GM20000 (cell line): ENCODE measurements around the gene MUC20.

Source experiments
- DNase-seq: peaks from one replicate; pipeline ENCODE4 v3.0.0; 2012; ENCODE audit warnings: low spot score
- TF ChIP-seq, protein P1 (sequence below): IDR thresholded peaks from 2 replicates; pipeline ENCODE4 v1.5.1; 2012; ENCODE audit warnings: mild to moderate bottlenecking, control low read depth; ENCODE audit errors: extremely low read depth, missing control alignments

The MUC20 gene

DNA sequence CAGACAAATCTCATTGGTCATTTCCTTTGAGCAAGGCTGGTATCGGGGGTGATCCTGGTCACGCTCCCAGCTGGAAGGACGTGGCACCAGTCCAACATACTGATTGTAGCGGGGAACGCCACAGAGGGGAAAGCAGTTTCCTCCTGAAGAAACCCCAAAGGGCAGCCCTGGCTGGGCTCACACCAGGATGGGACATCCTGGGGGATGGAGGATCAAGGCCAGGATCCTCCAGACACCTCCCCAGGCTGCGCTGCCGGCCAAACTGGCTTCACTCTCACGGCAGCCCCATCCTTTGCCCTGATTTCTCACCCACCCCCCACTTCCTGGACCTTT lies 36.6 kb downstream of the MUC20 start:
- TF ChIP-seq, protein P1, sequence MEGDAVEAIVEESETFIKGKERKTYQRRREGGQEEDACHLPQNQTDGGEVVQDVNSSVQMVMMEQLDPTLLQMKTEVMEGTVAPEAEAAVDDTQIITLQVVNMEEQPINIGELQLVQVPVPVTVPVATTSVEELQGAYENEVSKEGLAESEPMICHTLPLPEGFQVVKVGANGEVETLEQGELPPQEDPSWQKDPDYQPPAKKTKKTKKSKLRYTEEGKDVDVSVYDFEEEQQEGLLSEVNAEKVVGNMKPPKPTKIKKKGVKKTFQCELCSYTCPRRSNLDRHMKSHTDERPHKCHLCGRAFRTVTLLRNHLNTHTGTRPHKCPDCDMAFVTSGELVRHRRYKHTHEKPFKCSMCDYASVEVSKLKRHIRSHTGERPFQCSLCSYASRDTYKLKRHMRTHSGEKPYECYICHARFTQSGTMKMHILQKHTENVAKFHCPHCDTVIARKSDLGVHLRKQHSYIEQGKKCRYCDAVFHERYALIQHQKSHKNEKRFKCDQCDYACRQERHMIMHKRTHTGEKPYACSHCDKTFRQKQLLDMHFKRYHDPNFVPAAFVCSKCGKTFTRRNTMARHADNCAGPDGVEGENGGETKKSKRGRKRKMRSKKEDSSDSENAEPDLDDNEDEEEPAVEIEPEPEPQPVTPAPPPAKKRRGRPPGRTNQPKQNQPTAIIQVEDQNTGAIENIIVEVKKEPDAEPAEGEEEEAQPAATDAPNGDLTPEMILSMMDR = no peak
- no peak for DNase-seq

DNA sequence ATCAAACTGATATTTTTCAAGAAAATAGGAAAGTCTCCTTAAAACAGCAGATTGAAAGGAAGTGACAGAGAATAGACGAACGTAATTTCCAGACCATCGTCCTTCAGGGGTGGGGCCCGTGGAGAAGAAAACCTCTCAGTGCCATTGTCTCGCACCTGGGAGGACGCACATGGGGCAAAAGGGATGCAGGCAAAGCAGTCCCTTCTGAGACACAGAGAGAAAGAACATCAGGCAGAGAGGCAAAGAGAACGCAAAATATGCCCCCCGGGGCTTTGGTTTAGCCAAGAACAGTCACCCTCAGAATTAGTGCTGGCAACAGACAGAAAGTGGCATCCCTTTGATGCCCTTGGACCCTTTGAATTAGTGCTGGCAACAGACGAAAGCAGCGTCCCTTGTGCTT lies 37.0 kb downstream of the MUC20 start:
- no peak for DNase-seq
- TF ChIP-seq, protein P1 = no peak

DNA sequence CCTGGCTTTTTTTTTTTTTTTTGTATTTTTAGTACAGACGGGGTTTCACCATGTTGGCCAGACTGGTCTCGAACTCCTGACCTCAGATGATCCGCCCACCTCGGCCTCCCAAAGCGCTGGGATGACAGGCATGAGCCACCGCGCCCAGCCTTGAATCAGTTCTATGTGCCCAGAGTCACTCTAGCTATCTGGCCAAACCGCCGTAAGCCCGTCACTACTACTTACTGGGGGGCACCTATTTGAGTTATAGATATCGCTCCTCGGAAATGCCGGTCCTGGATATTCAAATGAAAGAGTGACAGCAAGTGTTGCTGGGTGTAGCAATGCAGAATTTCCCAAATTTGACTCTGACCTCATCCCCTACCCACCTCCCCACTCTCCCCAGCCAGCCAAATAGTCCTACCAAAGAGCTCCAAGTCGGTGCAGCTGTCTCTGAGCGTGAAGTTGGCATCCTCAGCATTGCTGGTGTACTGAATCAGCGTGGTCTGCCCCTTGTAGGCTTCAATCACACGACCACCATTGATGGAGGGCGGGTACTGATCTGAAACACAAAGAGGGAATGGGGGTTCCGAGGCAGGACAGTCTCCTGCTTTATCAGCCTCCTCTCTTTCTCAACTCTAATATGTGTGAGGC lies 38.1 kb downstream of the MUC20 start:
- no peak for DNase-seq
- TF ChIP-seq, protein P1 = no peak

DNA sequence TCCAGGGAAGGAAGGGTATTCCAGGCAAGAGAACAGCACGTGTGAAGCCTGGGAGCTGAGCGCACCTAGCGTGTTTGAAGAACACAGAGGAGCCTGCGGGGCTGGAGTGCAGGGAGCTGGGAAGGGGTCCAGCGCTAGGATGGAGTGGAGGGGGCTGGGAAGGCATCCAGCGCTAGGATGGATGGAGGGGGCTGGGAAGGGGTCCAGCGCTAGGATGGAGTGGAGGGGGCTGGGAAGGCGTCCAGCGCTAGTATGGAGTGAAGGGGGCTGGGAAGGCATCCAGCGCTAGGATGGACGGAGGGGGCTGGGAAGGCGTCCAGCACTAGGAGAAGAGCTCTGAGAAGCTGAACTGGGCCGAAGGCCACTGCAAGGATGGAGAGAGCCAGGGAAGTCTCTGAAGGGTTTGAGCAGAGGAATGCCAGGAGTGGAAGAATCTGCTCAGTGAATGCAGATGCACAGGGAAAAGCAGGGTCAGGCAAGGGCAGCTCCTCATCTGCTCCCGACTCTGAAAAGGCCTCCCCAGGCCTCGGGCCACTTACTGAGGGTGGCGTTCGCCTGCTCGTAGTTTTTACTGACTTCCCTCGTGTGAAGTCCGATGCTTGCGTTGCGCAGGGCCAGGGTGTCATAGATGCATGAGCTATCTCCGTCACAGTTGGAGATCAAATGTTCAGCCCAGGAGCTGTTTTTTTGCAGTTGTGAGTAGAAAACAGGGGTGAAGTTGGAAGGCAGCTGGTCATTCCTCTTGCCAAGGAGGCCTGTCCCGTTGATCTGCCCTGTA lies 39.8 kb downstream of the MUC20 start:
- DNase-seq = no peak
- TF ChIP-seq, protein P1 = no peak

DNA sequence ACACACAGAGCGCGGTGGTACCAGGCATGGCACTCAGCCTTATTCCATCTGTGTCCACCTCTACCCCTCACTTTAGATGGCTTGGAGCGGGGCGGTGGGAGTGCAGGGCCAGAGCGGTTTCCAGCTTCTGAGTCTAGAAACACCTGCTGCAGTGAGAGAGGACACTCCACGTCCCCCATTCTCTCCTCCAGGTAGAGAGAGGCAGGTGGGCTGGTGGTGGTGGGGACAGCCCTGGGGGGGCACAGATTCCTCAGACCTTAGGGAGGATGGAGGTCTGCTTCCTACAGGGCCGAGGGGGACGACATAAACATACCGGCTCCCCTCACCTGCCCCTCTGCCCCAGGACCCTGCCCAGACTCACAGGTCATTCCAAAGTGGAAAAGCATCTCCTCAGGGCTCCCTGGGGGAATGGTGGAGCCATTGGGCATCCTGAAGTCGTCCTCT lies 40.4 kb downstream of the MUC20 start:
- no peak for DNase-seq
- TF ChIP-seq, protein P1 = no peak

DNA sequence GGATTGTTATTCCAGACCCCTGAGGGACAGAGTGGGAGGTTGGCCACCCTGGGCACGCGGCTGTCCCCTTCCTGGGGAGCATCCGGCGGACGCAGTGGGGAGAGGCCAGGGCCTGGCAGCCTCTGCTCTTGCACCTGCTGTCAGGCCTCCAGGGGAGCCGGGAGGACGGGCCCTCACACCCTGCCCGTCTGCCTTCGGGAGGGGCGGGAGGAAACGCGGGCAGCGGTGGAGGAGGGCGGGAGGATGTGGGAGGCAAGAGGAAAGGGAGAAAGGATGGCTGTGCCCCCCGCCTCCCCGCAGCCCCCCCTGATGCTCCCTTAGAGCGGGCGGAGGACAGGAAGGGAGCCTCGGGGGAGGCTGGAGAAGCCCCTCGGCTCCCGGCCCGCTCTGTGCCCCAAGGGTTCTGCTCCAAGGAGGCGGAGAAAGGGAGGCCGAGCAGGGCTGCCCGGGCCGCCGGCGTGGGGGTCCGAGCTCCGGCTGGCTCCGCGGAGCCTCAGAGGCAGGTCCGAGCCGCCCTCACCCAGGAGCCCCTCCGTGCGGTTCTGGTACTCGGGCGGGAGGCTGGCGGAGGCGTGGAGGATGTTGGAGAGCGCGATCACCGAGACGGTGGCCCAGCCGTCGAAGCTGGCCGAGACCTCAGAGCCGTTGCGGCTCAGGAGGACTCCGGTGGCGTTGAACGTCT lies 40.9 kb downstream of the MUC20 start:
- no peak for DNase-seq
- TF ChIP-seq, protein P1 = no peak

DNA sequence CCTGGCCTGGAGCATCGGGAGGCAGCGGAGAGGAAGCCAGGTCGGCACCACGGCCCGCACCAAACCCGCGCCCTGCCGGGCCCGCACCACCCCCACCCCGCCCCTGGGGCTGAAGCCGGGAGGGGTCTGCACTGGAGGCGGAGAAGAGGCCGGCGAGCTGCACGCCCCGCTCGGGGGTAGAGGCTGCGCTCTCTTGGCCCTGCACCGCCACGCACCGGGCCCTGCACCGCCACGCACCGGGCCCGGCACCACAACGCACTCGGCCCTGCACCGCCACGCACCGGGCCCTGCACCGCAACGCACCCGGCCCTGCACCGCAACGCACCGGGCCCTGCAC lies 41.4 kb downstream of the MUC20 start:
- TF ChIP-seq, protein P1 = no peak
- DNase-seq = no peak
